Kidney epithelial cell (primary cell): ENCODE measurements around the gene EXT2. TPM values are rescaled to one million over a fixed set of nuclear protein-coding genes. Genes with fewer than 3 reads are reported as not detected.

Source experiments
- DNase-seq: peaks from one replicate; pipeline ENCODE4 v3.0.0-alpha.2; 2010; ENCODE audit warnings: low read depth
- H3K27me3 ChIP-seq: 2 replicates; pipeline ENCODE4 v1.6.0; 2011; ENCODE audit warnings: low read length; ENCODE audit not compliant: control insufficient read depth, insufficient read depth
- H3K36me3 ChIP-seq: 2 replicates; pipeline ENCODE4 v1.5.1; 2011; ENCODE audit warnings: low read length; ENCODE audit not compliant: control insufficient read depth, insufficient read depth
- H3K4me3 ChIP-seq: 2 replicates; pipeline ENCODE4 v1.5.1; 2011; ENCODE audit warnings: low read depth, mild to moderate bottlenecking, control low read depth, low read length
- total RNA-seq: library from RNA; depleted of rRNA; stranded (reverse); fragments of >200 nt; gene quantifications from 2 replicates; pipeline ENCODE4 v1.2.3, GENCODE V29; 2015
- TF ChIP-seq, protein P1 (sequence below): IDR thresholded peaks from 2 replicates; pipeline ENCODE4 v1.5.1; 2011; ENCODE audit warnings: mild to moderate bottlenecking, moderate library complexity, low read length, control low read depth, inconsistent platforms; ENCODE audit not compliant: insufficient read depth, poor library complexity, severe bottlenecking

The EXT2 gene
- total RNA-seq, 1 donor from 2014 or later = 83.5 TPM

DNA sequence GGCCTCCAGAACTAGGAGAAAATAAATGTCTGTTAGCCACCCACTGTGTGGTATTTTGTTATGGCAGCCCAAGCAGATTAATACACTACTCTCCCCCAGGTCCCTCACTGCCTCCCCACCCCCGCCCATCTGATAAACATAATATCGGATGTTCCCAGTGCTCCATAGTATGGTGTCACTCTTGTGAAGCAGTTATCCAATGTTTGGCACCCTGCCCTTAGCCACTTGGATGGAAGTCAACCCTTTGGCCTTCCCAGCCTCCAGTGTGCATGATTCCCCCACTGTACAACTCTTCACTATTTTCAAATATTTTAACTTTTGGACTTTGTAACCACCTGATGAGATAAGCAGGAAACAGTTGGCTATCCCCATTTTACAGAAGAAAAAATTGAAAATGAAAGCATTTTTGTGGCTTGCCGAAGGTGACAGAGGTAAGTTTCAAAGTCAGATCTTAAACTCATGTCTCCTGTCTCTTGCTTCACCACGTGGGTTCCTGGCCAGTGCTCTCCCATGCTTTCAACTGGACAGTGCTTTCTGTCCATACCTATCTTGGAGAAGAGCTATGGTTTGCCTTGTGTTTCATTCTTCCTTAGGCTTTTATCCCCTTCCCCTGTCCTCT is 161.3 kb downstream of the EXT2 start:
- H3K36me3 ChIP-seq = no peaks in the 10 kb centered on the region
- TF ChIP-seq, protein P1, sequence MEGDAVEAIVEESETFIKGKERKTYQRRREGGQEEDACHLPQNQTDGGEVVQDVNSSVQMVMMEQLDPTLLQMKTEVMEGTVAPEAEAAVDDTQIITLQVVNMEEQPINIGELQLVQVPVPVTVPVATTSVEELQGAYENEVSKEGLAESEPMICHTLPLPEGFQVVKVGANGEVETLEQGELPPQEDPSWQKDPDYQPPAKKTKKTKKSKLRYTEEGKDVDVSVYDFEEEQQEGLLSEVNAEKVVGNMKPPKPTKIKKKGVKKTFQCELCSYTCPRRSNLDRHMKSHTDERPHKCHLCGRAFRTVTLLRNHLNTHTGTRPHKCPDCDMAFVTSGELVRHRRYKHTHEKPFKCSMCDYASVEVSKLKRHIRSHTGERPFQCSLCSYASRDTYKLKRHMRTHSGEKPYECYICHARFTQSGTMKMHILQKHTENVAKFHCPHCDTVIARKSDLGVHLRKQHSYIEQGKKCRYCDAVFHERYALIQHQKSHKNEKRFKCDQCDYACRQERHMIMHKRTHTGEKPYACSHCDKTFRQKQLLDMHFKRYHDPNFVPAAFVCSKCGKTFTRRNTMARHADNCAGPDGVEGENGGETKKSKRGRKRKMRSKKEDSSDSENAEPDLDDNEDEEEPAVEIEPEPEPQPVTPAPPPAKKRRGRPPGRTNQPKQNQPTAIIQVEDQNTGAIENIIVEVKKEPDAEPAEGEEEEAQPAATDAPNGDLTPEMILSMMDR = no peak
- H3K27me3 ChIP-seq = no peaks in the 10 kb centered on the region
- no peak overlapping the region for H3K4me3 ChIP-seq
- DNase-seq = no peak

DNA sequence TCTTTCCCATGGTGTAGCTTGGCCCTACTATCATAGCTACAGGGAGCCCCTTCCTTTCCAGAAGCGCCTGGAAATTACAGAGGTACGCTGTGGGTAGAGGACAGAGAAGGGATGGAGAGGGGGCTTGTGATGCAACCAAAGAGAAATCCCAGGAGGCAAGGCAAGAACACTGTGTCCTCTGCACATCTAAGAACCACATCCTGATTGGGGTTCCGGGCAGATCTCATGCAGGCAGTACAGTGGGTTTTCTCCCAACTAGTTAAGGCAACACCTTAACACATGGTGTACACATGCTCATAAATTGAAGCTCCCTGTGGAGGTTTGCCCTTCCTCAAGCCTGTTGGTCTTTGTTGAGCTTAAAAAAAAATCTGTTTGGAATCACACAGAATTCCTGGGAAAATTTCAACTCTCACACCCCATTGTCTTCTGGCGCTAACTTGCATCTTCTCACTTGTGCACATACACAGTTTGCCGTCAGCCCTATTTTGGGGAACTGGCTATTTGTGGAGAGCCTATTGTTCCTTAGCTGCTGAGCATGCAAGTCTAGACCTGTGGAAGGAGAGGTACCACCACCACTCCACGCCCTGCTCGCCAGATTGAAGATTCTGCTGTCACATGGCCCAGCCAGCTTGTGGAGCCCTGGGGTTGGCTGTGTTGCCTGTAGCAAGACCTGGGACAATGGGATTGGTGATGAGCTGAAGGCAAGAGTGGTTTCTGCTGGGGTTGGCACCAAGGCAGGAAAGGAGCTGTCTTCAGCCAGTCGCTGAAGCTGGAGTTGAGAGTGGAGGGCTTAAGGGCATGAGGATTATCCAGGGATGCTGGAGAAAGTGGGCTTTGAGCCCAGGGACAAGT is 162.1 kb downstream of the EXT2 start:
- Histone ChIP-seq H3K4me3 (no peak overlapping the region), H3K36me3 (no peaks in the 10 kb centered on the region), H3K27me3 (no peaks in the 10 kb centered on the region)
- TF ChIP-seq, protein P1 = no peak
- DNase-seq = no peak

DNA sequence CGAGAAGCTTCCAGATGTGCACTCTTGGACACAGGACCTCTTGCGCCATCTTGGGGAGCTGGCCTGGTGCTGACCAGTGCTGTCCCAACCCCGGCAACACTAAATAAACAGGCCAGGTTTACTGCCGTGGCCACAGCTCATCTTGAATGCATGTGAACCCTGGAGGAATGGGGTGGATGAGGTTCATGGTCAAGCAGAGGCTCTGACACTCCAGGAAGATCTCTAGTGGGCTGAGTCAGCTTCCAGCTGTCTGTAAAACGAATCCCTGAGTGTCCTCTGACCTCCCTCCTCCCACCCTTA is 162.7 kb downstream of the EXT2 start:
- Histone ChIP-seq H3K36me3 (no peaks in the 10 kb centered on the region), H3K4me3 (no peak overlapping the region), H3K27me3 (no peaks in the 10 kb centered on the region)
- TF ChIP-seq, protein P1 = no peak
- no peak for DNase-seq

DNA sequence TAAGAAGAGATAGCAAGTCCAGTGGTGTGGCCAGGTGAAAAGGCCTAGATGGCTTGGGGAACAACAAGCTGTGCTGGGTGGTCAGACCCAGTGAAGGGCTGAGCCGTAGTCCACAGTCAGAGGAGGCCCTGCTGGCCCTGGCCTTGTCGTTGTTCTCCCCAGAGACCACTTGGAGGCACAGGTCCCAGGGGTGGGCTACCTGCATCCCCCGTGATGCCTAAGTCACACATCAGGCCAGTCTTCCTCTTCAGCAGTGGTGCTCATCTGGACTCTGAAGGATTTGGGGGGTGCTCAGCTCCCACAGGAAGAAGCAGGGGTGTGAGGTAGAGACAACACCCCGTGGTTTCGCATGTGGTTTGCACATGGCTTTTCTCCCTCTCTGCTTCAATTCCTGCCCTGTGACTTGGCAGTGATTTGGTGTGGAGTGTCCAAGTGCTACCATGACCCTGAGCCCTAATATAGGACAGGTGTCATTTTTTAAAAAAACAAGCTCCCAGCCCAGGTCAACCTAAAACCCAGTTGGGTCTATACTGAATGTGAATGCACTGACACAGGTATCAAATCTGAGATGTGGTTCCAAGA is 163.5 kb downstream of the EXT2 start:
- H3K36me3 ChIP-seq = no peaks in the 10 kb centered on the region
- TF ChIP-seq, protein P1 = no peak
- no peak for DNase-seq
- no peak overlapping the region for H3K4me3 ChIP-seq
- no peaks in the 10 kb centered on the region for H3K27me3 ChIP-seq

DNA sequence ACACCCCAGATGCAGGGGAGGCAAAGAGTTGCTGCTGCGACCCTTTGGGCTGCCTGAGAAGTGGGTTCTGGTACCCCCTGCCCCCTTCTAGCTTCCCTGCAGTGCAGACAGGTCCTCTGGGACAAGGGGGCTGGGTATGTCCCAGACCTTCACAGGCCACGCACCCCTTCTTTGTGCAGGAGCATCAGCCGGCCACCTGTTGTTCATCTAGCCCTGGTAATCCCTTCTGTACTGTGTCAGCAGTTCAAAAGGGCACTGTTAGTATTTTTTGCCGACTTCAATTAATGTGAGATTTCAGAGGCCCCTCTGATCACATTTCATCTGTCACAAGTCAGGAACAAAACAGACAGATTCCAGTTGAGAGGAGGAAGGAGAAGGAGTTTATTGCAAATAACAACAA is 164.6 kb downstream of the EXT2 start:
- TF ChIP-seq, protein P1 = no peak

More for the DNA sequence above, 164.6 kb downstream of the EXT2 start:
- Histone ChIP-seq H3K27me3 (no peaks in the 10 kb centered on the region), H3K36me3 (no peaks in the 10 kb centered on the region), H3K4me3 (no peak overlapping the region)
- DNase-seq = no peak
